Fibroblast of lung (primary cell): ENCODE measurements around the gene ABAT. TPM values are rescaled to one million over a fixed set of nuclear protein-coding genes. Genes with fewer than 3 reads are reported as not detected.

ENCODE experiments used
- DNase-seq, 2 donors: peaks; one replicate each; pipeline versions ENCODE4 v3.0.0 to v3.0.0-alpha.2; 2010; ENCODE audit warnings: low read depth in 2 of 2
- H2AFZ ChIP-seq: 2 replicates; pipeline ENCODE4 v1.5.1; 2012; ENCODE audit warnings: low read length, control low read depth, inconsistent platforms
- H3K27ac ChIP-seq: 2 replicates; pipeline ENCODE4 v1.5.1; 2011; ENCODE audit warnings: low read length, control low read depth; ENCODE audit not compliant: insufficient read depth
- H3K27me3 ChIP-seq: 2 replicates; pipeline ENCODE4 v1.5.1; 2011; ENCODE audit warnings: mild to moderate bottlenecking, low read length; ENCODE audit not compliant: control insufficient read depth, insufficient read depth
- H3K36me3 ChIP-seq: 2 replicates; pipeline ENCODE4 v1.5.1; 2011; ENCODE audit warnings: low read length; ENCODE audit not compliant: control insufficient read depth, insufficient read depth
- H3K4me1 ChIP-seq: 2 replicates; pipeline ENCODE4 v1.5.1; 2011; ENCODE audit warnings: low read length; ENCODE audit not compliant: control insufficient read depth, insufficient read depth; ENCODE audit errors: extremely low read depth
- H3K4me2 ChIP-seq: 2 replicates; pipeline ENCODE4 v1.5.1; 2011; ENCODE audit warnings: low read length, control low read depth; ENCODE audit not compliant: insufficient read depth; ENCODE audit errors: extremely low read depth
- H3K4me3 ChIP-seq, 4 experiments: fragments of 200-600 bp in 1 of 4; sonication (generic) in 1 of 4; replicated peaks in 1 of 4; 2 replicates each; pipeline ENCODE4 v1.5.1; 2011 to 2016; ENCODE audit warnings: low read length in 4 of 4, low read depth in 3 of 4, mild to moderate bottlenecking in 3 of 4, control low read depth in 2 of 4, inconsistent platforms in 1 of 4, mixed read lengths in 1 of 4; ENCODE audit not compliant: insufficient read depth in 1 of 4; ENCODE audit errors: control extremely low read depth in 1 of 4
- H3K79me2 ChIP-seq: 2 replicates; pipeline ENCODE4 v1.5.1; 2012; ENCODE audit warnings: mild to moderate bottlenecking, low read length, inconsistent platforms; ENCODE audit not compliant: control insufficient read depth, insufficient read depth
- H3K9ac ChIP-seq: 2 replicates; pipeline ENCODE4 v1.5.1; 2011; ENCODE audit warnings: mild to moderate bottlenecking, low read length, control low read depth; ENCODE audit not compliant: insufficient read depth
- H3K9me3 ChIP-seq: 2 replicates; pipeline ENCODE4 v1.5.1; 2012; ENCODE audit warnings: low read depth, low read length; ENCODE audit not compliant: control insufficient read depth, insufficient read depth
- H4K20me1 ChIP-seq: 2 replicates; pipeline ENCODE4 v1.5.1; 2011; ENCODE audit warnings: low read length; ENCODE audit not compliant: control insufficient read depth, insufficient read depth; ENCODE audit errors: extremely low read depth
- CTCF ChIP-seq, 2 donors: IDR thresholded peaks in 1 of 2; conservative IDR thresholded peaks in 1 of 2; 1 replicate in 1 of 2; 2 replicates in 1 of 2; pipeline ENCODE4 v1.5.1; 2011 to 2012; ENCODE audit warnings: low read length in 2 of 2, control low read depth in 1 of 2, inconsistent platforms in 1 of 2, low read depth in 1 of 2, mild to moderate bottlenecking in 1 of 2
- EZH2 ChIP-seq: IDR thresholded peaks from 2 replicates; pipeline ENCODE4 v1.5.1; 2012; ENCODE audit warnings: low read length, control low read depth, mild to moderate bottlenecking; ENCODE audit errors: missing control alignments
- polyA plus RNA-seq, 2 donors: library from polyadenylated mRNA; depleted of rRNA in 1 of 2; stranded (reverse) in 1 of 2; unstranded in 1 of 2; fragments of >200 nt; gene quantifications; 2 replicates each; pipeline ENCODE4 v1.2.1, GENCODE V29; 2011 to 2012; ENCODE audit warnings: missing spikeins in 1 of 2
- total RNA-seq: library from RNA; depleted of rRNA; stranded (reverse); fragments of >200 nt; gene quantifications from 2 replicates; pipeline ENCODE4 v1.2.1, GENCODE V29; 2014

Gene ABAT
- total and polyA plus RNA-seq, 2 donors (not counting 1 experiment from before 2014, with no cell fraction given) = 1.8 TPM

GRCh38 chr16:8816967-8817655 is 142.7 kb downstream of the ABAT start:
- Histone ChIP-seq H2AFZ (no peak overlapping the region), H3K9ac (no peak overlapping the region), H3K27me3 (no peaks in the 10 kb centered on the region), H4K20me1 (no peaks in the 10 kb centered on the region), H3K4me1 (peaks cover 3% of the 10 kb centered on the region), H3K9me3 (no peaks in the 10 kb centered on the region), H3K36me3 (peaks cover 32% of the 10 kb centered on the region), H3K79me2 (peaks cover 2% of the 10 kb centered on the region), H3K27ac (no peak overlapping the region), H3K4me2 (no peak overlapping the region), H3K4me3 (no peak overlapping the region)
- peak in 1 of 2 donors; percentile 12 for DNase-seq
- TF ChIP-seq CTCF (conservative IDR thresholded peaks at IDR 0.05 in 1 of 2, IDR thresholded peaks at IDR 0.05 in 1 of 2; ENCODE audit: low read depth in 1 of 2, low read length in 2 of 2) (no peak), EZH2 (no peak)

GRCh38 chr16:8818504-8819270 is 144.3 kb downstream of the ABAT start:
- Histone ChIP-seq H4K20me1 (no peaks in the 10 kb centered on the region), H3K9ac (no peak overlapping the region), H3K27me3 (no peaks in the 10 kb centered on the region), H3K36me3 (peaks cover 20% of the 10 kb centered on the region), H3K79me2 (peaks cover 2% of the 10 kb centered on the region), H3K27ac (no peak overlapping the region), H3K9me3 (no peaks in the 10 kb centered on the region), H2AFZ (no peak overlapping the region), H3K4me2 (no peak overlapping the region), H3K4me1 (peaks cover 3% of the 10 kb centered on the region), H3K4me3 (no peak overlapping the region)
- TF ChIP-seq CTCF (conservative IDR thresholded peaks at IDR 0.05 in 1 of 2, IDR thresholded peaks at IDR 0.05 in 1 of 2; ENCODE audit: low read depth in 1 of 2, low read length in 2 of 2) = no peak
- no peak for TF ChIP-seq EZH2
- peak in 1 of 2 donors; percentile 8 for DNase-seq

- Histone ChIP-seq H4K20me1 (no peaks in the 10 kb centered on the region), H2AFZ (no peak overlapping the region), H3K4me3 (no peak overlapping the region), H3K36me3 (peaks cover 16% of the 10 kb centered on the region), H3K4me1 (peaks cover 3% of the 10 kb centered on the region), H3K9me3 (no peaks in the 10 kb centered on the region), H3K9ac (no peak overlapping the region), H3K27ac (no peak overlapping the region), H3K27me3 (no peaks in the 10 kb centered on the region), H3K4me2 (no peak overlapping the region), H3K79me2 (peaks cover 2% of the 10 kb centered on the region)
- DNase-seq = no peak
- TF ChIP-seq CTCF (conservative IDR thresholded peaks at IDR 0.05 in 1 of 2, IDR thresholded peaks at IDR 0.05 in 1 of 2; ENCODE audit: low read depth in 1 of 2, low read length in 2 of 2) (no peak), EZH2 (no peak)
Observed at GRCh38 chr16:8819411-8820034, 145.1 kb downstream of the ABAT start.
